Astrocyte (in vitro differentiated cells and primary cell): Measurements from ENCODE around the gene SVIL. TPM values are rescaled to one million over a fixed set of nuclear protein-coding genes. Genes with fewer than 3 reads are reported as not detected.
"Not testable (repeated sequence)": the region's sequence is repeated elsewhere in the genome, so short reads cannot be mapped to it uniquely, and the experiment has no call there.

Experiments
- DNase-seq: peaks from one replicate; pipeline ENCODE4 v3.0.0-alpha.2; 2010; ENCODE audit warnings: low read depth
- FAIRE-seq: peaks from 2 replicates; lab custom pipeline; 2011; peaks lifted over from hg19 to GRCh38; lab: Jason Lieb, UNC
- H2AFZ ChIP-seq: 2 replicates; pipeline ENCODE4 v1.6.0; 2012; ENCODE audit warnings: low read depth, low read length, inconsistent platforms
- H3K27ac ChIP-seq: 2 replicates; pipeline ENCODE4 v1.5.1; 2011; ENCODE audit warnings: low read depth, low read length, inconsistent platforms
- H3K27me3 ChIP-seq: 2 replicates; pipeline ENCODE4 v1.6.0; 2011; ENCODE audit warnings: low read length, inconsistent platforms; ENCODE audit not compliant: insufficient read depth
- H3K36me3 ChIP-seq: 2 replicates; pipeline ENCODE4 v1.5.1; 2011; ENCODE audit warnings: low read length, inconsistent platforms; ENCODE audit not compliant: insufficient read depth
- H3K4me1 ChIP-seq: 2 replicates; pipeline ENCODE4 v1.5.1; 2011; ENCODE audit warnings: low read length, inconsistent platforms; ENCODE audit not compliant: insufficient read depth
- H3K4me2 ChIP-seq: 2 replicates; pipeline ENCODE4 v1.6.0; 2012; ENCODE audit warnings: low read length, inconsistent platforms
- H3K4me3 ChIP-seq: 2 replicates; pipeline ENCODE4 v1.5.1; 2011; ENCODE audit warnings: low read depth, mild to moderate bottlenecking, low read length, inconsistent platforms; ENCODE audit not compliant: insufficient read depth
- H3K79me2 ChIP-seq: 2 replicates; pipeline ENCODE4 v1.6.0; 2012; ENCODE audit warnings: mild to moderate bottlenecking, low read length, inconsistent platforms; ENCODE audit not compliant: insufficient read depth
- H3K9ac ChIP-seq: 2 replicates; pipeline ENCODE4 v1.6.0; 2012; ENCODE audit warnings: mild to moderate bottlenecking, low read length, inconsistent platforms
- H3K9me3 ChIP-seq: 2 replicates; pipeline ENCODE4 v1.5.1; 2012; ENCODE audit warnings: low read depth, mild to moderate bottlenecking, low read length, inconsistent platforms; ENCODE audit not compliant: insufficient read depth
- H4K20me1 ChIP-seq: 2 replicates; pipeline ENCODE4 v1.6.0; 2012; ENCODE audit warnings: low read length, inconsistent platforms; ENCODE audit not compliant: insufficient read depth
- H3K27ac Mint-ChIP-seq: one replicate; pipeline ENCODE4 v1.8.0; 2021; ENCODE audit warnings: mild to moderate bottlenecking, mixed read lengths; ENCODE audit not compliant: unreplicated experiment
- H3K27me3 Mint-ChIP-seq: one replicate; pipeline ENCODE4 v1.8.0; 2021; ENCODE audit warnings: low read depth, mixed read lengths; ENCODE audit not compliant: unreplicated experiment
- H3K36me3 Mint-ChIP-seq: one replicate; pipeline ENCODE4 v1.8.0; 2021; ENCODE audit warnings: low read depth, mixed read lengths; ENCODE audit not compliant: unreplicated experiment
- H3K4me1 Mint-ChIP-seq: one replicate; pipeline ENCODE4 v1.8.0; 2021; ENCODE audit warnings: low read depth, mixed read lengths; ENCODE audit not compliant: unreplicated experiment
- H3K4me3 Mint-ChIP-seq: one replicate; pipeline ENCODE4 v1.8.0; 2021; ENCODE audit warnings: mild to moderate bottlenecking, moderate library complexity, mixed read lengths; ENCODE audit not compliant: unreplicated experiment
- H3K9me3 Mint-ChIP-seq: one replicate; pipeline ENCODE4 v1.8.0; 2021; ENCODE audit warnings: mild to moderate bottlenecking, mixed read lengths; ENCODE audit not compliant: unreplicated experiment
- CTCF ChIP-seq: IDR thresholded peaks from 2 replicates; pipeline ENCODE4 v1.5.1; 2011; ENCODE audit warnings: low read depth, mild to moderate bottlenecking, inconsistent platforms, low read length, moderate library complexity; ENCODE audit not compliant: insufficient read depth
- EZH2 ChIP-seq: IDR thresholded peaks from 2 replicates; pipeline ENCODE4 v1.6.1; 2012; ENCODE audit warnings: mild to moderate bottlenecking, low read length, inconsistent platforms; ENCODE audit not compliant: insufficient read depth
- total RNA-seq: library from RNA; stranded (reverse); gene quantifications from 2 replicates; pipeline ENCODE4 v1.2.1, GENCODE V29; 2021

The SVIL gene
- total RNA-seq, 1 donor from 2014 or later, result 70.4 TPM

GRCh38 chr10:29469481-29470354, 165.1 kb downstream of the SVIL start:
- Histone ChIP-seq H3K27me3 (no peaks in the 10 kb centered on the region), H3K9ac (no peak overlapping the region), H3K9me3 (no peaks in the 10 kb centered on the region), H4K20me1 (peaks cover 70% of the 10 kb centered on the region), H3K4me3 (no peak overlapping the region), H3K79me2 (peaks cover 2% of the 10 kb centered on the region), H3K4me2 (no peak overlapping the region), H3K4me1 (peaks cover 26% of the 10 kb centered on the region), H3K27ac (no peak overlapping the region), H2AFZ (no peak overlapping the region), H3K36me3 (peaks cover 19% of the 10 kb centered on the region)
- Mint-ChIP-seq H3K27ac (peak overlapping the region; percentile 66), H3K4me1 (peaks cover 26% of the 10 kb centered on the region), H3K27me3 (no peaks in the 10 kb centered on the region), H3K9me3 (no peaks in the 10 kb centered on the region), H3K36me3 (peaks cover 29% of the 10 kb centered on the region), H3K4me3 (no peak overlapping the region)
- FAIRE-seq, result no peak
- TF ChIP-seq CTCF, result no peak
- no peak for TF ChIP-seq EZH2
- no peak for DNase-seq

- FAIRE-seq, result no peak
- Histone ChIP-seq H3K27me3 (no peaks in the 10 kb centered on the region), H3K9ac (no peak overlapping the region), H3K4me1 (peaks cover 2% of the 10 kb centered on the region), H3K4me3 (no peak overlapping the region), H4K20me1 (peaks cover 74% of the 10 kb centered on the region), H3K79me2 (peaks cover 15% of the 10 kb centered on the region), H3K36me3 (peaks cover 20% of the 10 kb centered on the region), H3K9me3 (peaks cover 5% of the 10 kb centered on the region), H3K27ac (no peak overlapping the region), H2AFZ (no peak overlapping the region), H3K4me2 (no peak overlapping the region)
- DNase-seq, result no peak
- H3K36me3 Mint-ChIP-seq, result peaks cover 39% of the 10 kb centered on the region
- peaks cover under 1% of the 10 kb centered on the region for H3K4me1 Mint-ChIP-seq
- no peaks in the 10 kb centered on the region for H3K27me3 Mint-ChIP-seq
- no peak overlapping the region for H3K27ac Mint-ChIP-seq
- H3K4me3 Mint-ChIP-seq, result no peak overlapping the region
- TF ChIP-seq EZH2, result no peak
- no peak for TF ChIP-seq CTCF
- peaks cover 5% of the 10 kb centered on the region for H3K9me3 Mint-ChIP-seq
Measured at GRCh38 chr10:29465384-29465783, 169.4 kb downstream of the SVIL start.

DNA sequence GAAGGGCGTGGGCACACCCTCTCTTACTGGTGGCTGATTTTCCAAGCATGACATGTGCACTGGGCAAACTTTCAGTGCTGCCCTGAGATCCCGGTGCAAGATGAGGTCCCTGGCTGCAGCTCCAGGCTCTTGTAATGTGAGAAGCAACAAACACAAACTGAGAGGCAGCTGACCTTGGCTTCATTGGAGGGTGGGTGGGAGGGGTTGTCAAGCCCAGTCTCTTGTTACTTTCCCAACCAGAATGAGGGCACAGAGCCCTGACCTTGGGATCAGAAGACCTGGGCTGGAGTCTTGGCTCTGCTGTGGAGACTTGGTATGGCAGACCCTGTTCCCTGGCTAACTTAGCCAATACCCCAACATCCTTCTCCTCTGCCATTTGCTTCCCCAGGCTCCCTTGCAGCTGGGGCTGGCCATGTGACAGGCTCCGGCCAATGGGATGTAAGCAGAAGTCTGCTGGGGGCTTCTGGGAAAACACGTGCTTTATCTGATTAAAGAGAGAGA, 170.1 kb downstream of the SVIL start:
- not testable (repeated sequence) for H3K9ac ChIP-seq, H3K9me3 Mint-ChIP-seq, FAIRE-seq, H3K9me3 ChIP-seq, H2AFZ ChIP-seq, H3K4me2 ChIP-seq, DNase-seq, H3K27me3 ChIP-seq, H3K27me3 Mint-ChIP-seq, H3K4me1 ChIP-seq, H3K27ac Mint-ChIP-seq, H3K4me3 ChIP-seq, H3K4me1 Mint-ChIP-seq, H3K4me3 Mint-ChIP-seq, H3K27ac ChIP-seq
- peaks cover 74% of the 10 kb centered on the region for H4K20me1 ChIP-seq
- H3K36me3 Mint-ChIP-seq, result peaks cover 44% of the 10 kb centered on the region
- peaks cover 19% of the 10 kb centered on the region for H3K79me2 ChIP-seq
- peaks cover 26% of the 10 kb centered on the region for H3K36me3 ChIP-seq
